Skeletal muscle cell (primary cell): ENCODE measurements around the gene PDXP.
A peak's percentile ranks its signal among the peaks of the same experiment; 100 is the strongest.
"Not testable (repeated sequence)": the region's sequence is repeated elsewhere in the genome, so short reads cannot be mapped to it uniquely, and the experiment has no call there.

Source experiments
- DNase-seq: peaks from one replicate; pipeline ENCODE4 v3.0.0-alpha.2; 2010; ENCODE audit warnings: low read depth
- H3K4me3 ChIP-seq: 2 replicates; pipeline ENCODE4 v1.5.1; 2011; ENCODE audit warnings: low read depth, mild to moderate bottlenecking, control low read depth, low read length, moderate library complexity

The PDXP gene

DNA sequence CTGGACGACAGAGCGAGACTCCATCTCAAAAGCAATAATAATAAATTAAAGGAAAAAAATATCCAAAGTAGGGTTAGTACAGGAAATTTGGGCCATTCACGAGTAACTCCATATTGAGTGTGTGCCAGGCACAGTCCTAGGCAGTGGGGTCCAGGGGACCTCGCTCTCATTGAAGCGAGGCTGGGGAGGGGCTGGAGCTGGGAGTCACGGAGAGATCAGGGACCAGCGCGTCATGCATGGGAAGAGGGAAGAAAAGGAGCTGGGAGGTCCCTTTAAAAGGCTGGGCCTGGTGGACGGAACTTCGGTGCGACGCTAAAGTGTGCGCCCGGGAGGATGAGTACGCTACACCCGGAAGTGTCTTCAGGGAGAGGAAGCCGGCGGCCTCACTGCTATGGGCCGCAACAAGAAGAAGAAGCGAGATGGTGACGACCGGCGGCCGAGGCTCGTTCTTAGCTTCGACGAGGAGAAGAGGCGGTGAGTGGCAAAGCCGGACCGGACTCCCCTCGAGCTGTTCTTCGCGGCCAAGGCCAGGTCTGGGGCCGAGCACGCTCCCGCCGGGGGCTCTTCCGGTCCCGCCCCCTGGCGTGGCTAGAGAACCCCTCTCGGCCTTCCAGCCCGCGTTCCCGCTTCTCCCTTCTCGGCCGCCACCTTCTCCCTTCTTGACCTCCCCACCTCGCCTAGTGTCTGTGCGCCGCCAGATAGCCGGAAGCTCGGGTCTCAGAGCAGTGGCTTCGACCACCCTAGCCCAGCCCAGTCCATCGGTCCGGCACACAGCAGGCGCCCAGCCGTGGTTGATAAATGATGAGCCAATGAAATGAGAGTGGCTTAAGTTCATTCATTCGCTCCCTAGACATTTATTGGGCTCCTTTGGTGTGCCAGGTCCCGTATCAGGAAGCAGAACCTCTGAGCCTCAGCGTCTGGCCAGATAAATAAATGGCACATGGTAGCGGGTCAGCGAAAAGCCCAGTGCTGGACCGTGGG, 27.8 kb downstream of the PDXP start, which contains the start of gene NOL12:
TSS of gene NOL12 (plus strand) at position 342 of the 981 bp plus-strand sequence. CDS start at position 392, 50 bp downstream.
- peak; percentile 64 for DNase-seq
- H3K4me3 ChIP-seq = peak within 1 kb of the TSS; percentile 95

DNA sequence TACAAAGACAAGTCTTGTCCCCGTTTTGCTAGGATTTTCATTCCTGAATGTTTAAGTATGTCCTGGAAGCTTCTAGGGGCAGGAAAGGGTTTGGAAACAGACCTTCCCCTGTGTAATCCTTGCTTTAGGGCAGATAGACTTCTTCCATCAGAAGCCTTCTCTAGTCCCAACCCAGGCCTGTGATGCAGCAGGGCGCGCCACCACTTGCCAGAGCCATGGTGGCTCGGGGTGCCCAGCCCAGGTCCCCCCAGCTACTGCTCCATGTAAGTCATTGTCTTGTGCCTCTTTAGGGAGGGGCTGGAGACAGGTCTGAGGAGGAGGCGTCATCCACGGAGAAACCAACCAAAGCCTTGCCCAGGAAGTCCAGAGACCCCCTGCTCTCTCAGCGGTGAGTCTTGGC, 31.9 kb downstream of the PDXP start:
- no peak for DNase-seq
- no peak overlapping the region for H3K4me3 ChIP-seq

DNA sequence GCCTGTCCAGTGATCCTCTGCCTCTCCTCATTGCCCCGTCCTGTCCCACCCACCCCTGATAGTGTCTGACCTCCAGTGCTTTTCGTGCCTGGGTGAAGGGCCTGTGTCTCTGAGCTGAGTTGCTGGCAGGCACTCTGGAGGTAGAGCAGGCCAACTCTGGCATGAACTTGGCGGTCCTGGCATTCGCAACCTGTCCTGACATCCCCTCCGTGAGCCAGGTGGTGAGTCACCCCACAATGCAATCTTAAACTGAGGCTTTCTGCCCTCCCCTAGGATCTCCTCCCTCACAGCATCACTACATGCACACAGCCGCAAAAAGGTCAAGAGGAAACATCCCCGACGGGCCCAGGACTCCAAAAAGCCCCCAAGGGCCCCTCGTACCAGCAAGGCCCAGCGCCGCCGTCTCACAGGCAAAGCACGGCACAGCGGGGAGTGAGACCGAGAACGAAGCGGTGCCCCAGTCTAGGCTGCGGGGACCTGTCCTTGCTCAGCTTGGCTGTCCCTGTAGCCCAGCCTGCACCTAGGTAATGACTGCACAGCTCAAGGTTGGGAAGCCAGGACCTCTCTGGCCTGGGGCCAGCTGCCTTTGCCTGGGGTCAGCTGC, 32.5 kb downstream of the PDXP start:
- no peak for DNase-seq
- H3K4me3 ChIP-seq = no peak overlapping the region

DNA sequence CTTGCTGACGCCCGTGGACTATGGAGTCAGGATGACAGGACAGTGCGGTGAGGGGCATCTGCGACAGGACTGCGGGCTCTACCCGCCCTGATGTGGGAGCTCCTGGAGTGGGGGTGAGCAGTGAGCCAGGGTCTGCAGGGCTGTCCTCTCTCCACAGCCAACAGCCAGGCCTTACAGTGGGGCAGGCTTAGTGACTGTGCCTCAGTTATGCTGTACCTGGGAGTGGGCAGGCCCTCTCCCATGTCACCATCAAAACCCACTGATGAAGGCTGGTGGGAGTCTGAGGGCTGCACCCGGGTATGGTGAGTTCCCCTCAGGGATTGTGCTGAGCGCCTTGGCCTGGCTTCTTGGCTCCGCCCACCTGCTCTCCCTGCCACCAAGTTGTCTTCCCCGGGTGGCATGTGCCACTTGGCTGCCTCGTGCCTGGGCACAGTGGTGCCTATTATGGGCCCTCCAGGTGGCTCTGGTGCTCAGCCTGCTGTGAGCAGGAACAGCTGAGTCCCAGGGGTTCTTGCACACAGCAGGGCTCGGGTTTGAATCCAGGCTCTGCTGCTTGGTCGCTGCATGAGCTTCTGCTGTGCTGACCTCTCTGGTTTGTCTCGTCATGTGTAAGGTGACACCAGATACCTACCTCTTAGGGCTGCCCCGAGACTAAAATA, 34.2 kb downstream of the PDXP start:
- no peak overlapping the region for H3K4me3 ChIP-seq

DNA sequence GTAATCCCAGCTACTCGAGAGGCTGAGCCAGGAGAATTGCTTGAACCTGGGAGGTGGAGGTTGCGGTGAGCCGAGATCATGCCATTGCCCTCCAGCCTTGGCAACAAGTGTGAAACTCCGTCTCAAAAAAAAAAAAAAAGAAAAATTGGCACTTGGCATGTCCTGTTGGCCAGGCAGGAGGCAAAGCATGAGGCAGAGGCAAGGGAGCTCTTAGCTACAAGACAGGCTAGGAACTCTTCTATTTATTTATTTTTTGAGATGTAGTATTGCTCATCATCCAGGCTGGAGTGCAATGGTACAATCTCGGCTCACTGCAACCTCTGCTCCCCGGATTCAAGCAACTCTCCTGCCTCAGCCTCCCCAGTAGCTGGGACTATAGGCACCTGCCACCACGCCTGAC, 35.6 kb downstream of the PDXP start:
- H3K4me3 ChIP-seq, DNase-seq: not testable (repeated sequence)

More for the DNA sequence above, 34.2 kb downstream of the PDXP start:
- DNase-seq = no peak

DNA sequence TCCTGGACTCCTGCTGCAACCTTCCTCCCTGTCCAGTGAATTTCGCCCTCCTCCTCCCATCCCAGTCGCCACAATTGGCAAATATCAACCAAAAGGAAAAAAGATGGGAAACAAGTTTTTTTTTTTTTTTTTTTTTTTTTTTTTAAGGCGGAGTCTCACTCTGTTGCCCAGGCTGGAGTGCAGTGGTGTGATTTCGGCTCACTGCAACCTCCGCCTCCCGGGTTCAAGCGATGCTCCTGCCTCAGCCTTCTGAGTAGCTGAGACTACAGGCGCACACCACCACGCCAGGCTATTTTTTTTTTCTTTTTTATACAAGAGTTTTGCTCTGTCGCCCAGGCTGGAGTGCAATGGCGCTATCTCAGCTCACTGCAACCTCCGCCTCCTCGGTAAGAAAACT, 37.7 kb downstream of the PDXP start:
- DNase-seq = not testable (repeated sequence)
- peak overlapping the region; percentile 51 for H3K4me3 ChIP-seq

DNA sequence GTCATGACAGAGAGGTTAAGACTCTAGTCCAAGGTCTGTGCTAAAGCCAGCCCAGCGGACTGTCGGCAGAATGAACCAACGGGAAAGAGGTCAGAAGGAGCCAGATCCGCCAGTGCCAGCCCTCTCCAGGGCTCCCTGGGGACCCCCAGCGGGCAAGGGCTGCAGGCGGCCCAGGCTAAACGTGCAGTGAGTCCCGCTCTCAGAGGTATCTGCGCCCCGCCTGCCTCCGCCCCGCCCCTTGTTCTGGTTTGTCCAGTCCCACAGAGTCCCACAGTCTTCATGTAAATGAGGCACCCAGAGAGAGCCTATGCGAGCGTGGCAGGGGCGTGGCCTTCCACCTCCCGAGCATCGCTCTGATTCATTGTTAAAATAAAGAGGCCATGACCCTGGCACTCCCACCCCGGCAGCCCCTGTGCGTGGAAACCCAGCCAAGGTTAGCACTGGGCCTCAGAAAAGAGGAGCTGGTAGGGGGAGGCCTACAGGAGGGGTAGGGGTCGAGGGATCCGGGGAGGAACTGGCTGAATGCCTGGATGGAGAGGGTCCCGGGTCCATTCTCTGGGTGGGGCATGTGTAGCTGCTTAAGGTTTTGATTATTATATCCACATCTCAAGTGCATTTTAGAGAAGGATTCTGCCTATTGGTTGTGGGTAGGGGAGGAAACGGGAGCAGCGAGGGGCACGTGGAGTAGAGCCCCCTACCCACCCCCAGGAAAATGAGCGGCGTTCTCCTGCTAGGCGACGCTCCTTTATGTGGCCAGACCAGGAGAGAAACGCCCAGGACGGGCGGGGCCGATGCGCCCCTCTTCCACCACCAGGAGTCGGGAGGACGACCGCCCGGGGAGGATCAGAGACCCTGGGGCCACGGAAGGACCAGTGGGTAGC, 38.4 kb downstream of the PDXP start, which contains the start of gene TRIOBP:
TSS of gene TRIOBP (plus strand) at position 392 of the 881 bp plus-strand sequence. CDS start 4,318 bp downstream, outside the sequence.
- peak within 1 kb of the TSS; percentile 51 for H3K4me3 ChIP-seq
- DNase-seq = peak; percentile 88

DNA sequence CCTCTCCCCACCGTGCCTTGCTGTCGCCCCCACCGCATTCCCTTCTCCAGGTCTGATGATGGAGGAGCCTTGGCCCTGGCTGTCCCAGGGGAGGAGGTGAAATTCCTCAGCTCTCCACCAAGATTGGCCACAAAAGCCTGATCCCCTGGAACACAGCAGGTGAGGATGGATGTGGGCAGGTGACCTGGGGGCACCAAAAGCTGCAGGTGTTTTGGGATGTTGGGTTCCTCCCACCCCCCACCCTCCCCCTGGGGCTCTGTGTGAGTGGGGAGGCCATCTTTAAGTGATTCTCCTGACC, 39.0 kb downstream of the PDXP start:
- H3K4me3 ChIP-seq = peak overlapping the region; percentile 51
- no peak for DNase-seq

DNA sequence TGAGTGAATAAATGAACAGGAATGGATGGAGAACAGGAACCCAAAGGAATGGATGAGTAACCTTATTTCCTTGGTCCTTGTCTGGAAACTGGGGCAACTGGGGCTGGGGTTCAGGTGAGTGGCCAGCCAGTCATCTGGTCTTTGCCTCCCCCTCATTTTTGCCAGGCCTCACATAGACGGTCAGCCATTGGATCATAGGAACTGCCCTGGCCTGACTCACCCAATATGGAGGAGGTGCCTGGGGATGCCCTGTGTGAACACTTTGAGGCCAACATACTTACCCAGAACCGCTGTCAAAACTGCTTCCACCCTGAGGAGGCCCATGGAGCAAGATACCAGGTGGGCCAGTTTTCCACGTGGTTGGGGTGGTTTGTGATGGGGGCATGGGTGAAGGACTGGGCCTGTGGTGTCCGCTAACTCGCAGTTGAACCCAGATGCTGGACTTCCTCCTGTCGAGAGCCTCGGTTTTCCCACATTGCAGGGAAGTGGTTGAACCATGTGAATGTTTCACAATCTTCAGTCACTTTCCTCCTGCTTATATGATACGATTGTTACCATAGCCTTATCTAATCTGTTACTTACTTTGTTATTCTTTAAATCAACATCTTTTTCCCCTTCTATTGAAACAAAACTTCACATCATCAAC, 42.7 kb downstream of the PDXP start:
- DNase-seq = no peak
- H3K4me3 ChIP-seq = no peak overlapping the region

DNA sequence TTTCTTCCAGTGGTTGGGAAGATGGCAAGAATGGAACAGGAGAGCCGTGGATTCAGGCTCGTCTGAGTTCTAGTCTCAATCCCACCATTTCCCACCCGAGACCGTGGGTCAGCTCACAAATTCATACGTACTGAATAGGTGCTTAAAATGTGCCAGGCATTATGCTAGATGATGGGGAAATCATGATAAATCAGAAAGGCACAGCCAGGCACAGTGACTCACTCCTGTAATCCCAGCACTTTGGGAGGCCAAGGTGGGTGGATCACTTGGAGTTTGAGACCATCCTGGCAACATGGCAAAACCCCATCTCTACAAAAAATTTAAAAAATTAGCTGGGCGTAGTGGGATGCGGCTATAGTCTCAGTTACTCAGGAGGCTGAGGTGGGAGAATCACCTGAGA, 45.4 kb downstream of the PDXP start:
- H3K4me3 ChIP-seq = no peak overlapping the region
- DNase-seq = no peak

DNA sequence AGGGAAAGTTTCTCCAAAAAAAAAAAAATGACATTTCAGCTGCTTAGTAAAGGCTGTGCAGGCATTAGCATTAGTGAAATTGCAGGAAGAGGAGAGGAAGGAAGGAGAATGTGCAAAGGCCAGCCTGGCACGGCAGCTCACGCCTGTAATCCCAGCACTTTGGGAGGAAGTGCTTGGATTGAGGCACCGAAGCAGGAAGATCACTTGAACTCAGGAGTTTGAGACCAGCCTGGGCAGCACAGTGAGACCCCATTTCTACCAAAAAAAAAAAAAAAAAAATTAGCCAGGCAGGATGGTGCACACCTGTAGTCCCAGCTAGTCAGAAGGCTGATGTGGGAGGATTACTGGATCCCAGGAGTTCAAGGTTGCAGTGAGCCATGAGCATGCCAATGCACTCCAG, 46.1 kb downstream of the PDXP start:
- no peak overlapping the region for H3K4me3 ChIP-seq
- DNase-seq = no peak

DNA sequence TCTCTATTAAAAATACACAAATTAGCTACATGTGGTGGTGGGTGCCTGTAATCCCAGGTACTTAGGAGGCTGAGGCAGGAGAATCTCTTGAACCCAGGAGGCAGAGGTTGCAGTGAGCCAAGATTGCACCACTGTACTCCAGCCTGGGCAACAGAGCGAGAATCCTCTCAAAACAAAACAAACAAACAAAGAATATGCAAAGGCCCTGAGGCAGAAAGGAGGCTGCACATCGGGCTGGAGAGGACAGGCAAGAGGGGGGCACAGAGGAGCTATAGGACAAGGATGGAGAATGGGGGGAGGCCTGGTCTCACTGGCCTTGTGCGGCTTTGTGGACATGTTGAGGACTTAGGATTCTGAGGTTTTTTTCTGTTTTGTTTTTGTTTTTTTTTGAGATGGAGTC, 46.7 kb downstream of the PDXP start:
- DNase-seq = no peak
- no peak overlapping the region for H3K4me3 ChIP-seq

DNA sequence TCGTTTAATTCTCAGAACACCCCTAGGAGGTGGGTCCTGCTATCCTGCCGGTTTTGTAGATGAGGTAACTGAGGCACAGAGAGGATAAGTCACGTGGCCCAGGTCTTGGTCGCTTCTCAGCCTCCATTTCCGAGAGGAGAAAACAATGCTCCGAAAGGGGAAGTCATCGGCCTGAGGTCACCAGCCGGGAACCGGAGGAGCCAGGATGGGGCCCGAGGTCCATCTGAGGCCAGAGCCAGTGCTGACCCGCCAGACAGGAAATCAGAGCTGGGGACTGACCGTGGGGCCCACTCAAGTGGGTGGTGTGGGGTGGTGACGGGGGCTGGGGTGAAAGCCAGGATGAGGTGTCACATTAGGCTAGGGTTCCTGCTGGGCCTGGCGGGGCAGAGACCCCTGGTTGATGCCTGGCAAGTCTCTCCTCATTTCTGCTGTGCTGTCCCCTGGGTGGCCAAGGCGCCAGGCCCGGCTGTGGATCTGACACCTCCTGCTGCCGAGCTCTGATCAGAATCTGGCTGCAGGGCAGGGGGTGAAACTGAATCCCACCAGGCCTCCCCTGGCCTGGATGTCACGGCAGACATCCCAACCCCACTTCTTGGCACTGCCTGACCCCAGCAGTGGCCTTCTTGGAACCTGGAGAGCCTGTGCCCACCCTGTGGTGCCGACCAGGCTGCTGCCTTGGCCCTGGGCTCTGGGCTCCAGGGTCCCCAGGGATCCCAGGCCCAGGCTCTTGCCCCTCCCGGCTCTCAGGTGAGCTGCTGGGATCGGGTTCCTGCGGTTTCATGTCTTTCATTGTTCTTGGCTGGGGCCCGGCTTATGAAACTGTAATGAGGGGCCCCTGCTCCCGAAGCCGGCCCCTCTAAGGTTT, 50.3 kb downstream of the PDXP start:
- no peak overlapping the region for H3K4me3 ChIP-seq
- DNase-seq = no peak

DNA sequence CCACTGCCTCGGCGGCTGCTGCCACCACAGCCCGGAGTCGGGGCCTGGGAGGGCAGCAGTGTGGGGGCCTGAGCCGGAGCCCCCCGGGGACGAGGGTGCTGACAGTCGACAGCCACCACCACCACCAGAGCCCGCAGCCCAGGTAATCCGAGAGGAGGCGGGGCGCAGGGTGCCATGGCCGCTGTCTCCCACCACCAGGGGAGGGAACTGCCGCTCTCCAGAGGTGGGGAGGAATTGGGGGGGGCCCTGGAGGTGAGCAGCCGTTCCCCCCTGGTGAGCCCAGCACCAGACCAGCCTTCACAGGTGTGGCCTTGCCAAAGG, 50.9 kb downstream of the PDXP start:
- H3K4me3 ChIP-seq = no peak overlapping the region
- DNase-seq = no peak

DNA sequence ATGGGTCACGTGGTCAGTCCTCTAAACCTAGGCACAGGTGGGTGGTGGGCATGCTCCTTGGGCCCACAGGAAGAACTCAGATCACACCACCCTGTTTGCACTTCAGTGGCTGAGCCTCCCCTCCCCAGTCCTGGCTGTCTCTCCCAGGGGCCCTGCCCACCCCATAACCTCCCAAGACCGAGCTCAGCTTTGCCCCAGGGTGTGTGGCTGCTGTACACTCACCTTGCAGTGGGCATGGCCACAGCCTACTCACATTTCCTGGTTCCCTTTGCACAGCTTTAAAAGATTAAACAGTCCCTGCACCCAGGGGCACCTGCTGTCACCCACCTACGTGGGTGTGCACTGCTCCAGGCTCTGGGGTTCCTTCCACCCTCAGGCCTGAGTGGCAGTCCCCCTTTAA, 52.2 kb downstream of the PDXP start:
- H3K4me3 ChIP-seq = no peak overlapping the region
- no peak for DNase-seq

DNA sequence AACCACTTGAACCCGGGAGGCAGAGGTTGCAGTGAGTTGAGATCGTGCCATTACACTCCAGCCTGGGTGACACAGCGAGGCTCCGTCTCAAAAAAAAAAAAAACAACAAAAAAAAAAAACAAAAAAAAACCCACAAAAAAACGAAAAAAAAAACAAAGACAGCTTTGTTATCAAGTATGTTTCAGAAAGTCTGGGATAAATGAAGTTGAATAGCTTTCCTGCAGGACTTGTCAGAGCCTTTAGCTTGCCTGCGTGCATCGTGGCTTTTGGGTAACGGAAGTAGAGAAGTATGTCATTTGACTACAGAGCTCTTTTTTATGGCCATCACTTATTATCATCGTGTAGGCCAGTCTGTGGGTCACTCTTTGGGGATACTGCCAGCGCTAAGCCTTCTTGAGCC, 53.0 kb downstream of the PDXP start:
- DNase-seq = no peak

DNA sequence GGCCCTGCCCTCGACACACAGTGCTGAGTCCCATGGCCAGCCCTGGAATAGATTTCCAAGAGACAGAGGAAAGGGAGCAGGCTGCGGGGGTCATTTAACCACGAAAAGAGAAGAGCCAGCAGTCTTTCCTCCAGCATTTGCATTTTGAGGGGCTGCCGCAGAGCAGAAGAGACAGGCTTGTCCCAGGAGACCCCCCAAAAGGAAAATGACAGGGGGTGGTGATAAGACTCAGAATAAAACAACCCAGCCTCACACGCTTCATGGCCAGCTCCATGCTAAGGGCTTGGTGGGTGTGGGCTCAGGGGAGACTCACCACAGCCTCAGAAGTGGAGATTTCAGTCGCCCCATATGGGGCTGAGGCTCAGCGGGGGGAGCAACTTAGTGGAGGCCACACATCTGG, 55.2 kb downstream of the PDXP start:
- DNase-seq = no peak
- no peak overlapping the region for H3K4me3 ChIP-seq

More for the DNA sequence above, 53.0 kb downstream of the PDXP start:
- no peak overlapping the region for H3K4me3 ChIP-seq

DNA sequence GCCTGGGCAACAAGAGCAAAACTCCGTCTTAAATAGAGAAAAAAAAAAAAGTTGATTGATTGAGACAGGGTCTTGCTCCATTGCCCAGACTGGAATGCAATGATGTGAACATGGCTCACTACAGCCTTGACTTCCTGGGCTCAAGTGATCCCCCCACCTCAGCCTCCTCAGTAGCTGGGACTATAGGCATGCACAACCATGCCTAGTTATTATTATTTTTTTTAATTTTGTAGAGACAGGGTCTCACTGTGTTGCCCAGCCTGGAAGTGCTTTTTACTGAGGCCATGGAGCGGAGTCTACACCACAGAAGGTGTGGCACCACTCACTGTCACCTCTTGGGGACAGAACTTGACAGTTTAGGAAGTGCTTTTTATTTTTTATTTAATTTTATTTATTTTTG, 56.1 kb downstream of the PDXP start:
- H3K4me3 ChIP-seq = no peak overlapping the region
- DNase-seq = no peak
